ENCODE data around the gene CFAP77. TPM values are rescaled to one million over a fixed set of nuclear protein-coding genes. Genes with fewer than 3 reads are reported as not detected.
"Not testable (repeated sequence)": the region's sequence is repeated elsewhere in the genome, so short reads cannot be mapped to it uniquely, and the experiment has no call there.

CFAP77 gene
- total RNA-seq, 1 experiment from 2014 or later, result not detected

GRCh38 chr9:132547052-132547431 lies 137.0 kb downstream of the CFAP77 start:
- DNase-seq (ENCODE audit: low read depth), result no peak

GRCh38 chr9:132547436-132547835 lies 137.4 kb downstream of the CFAP77 start:
- no peak for DNase-seq (ENCODE audit: low read depth)

GRCh38 chr9:132547976-132548730 lies 138.1 kb downstream of the CFAP77 start:
- peak; percentile 45 for DNase-seq (ENCODE audit: low read depth)

GRCh38 chr9:132548751-132549640 lies 139.0 kb downstream of the CFAP77 start:
- DNase-seq (ENCODE audit: low read depth), result peak; percentile 77

- no peak for DNase-seq (ENCODE audit: low read depth)
Observed at GRCh38 chr9:132551556-132551955, 141.5 kb downstream of the CFAP77 start.

GRCh38 chr9:132552041-132552440 lies 142.0 kb downstream of the CFAP77 start:
- no peak for DNase-seq (ENCODE audit: low read depth)

GRCh38 chr9:132554755-132555154 lies 144.7 kb downstream of the CFAP77 start:
- DNase-seq (ENCODE audit: low read depth), result no peak

GRCh38 chr9:132555528-132555927 lies 145.5 kb downstream of the CFAP77 start:
- no peak for DNase-seq (ENCODE audit: low read depth)

GRCh38 chr9:132556235-132556634 lies 146.2 kb downstream of the CFAP77 start:
- no peak for DNase-seq (ENCODE audit: low read depth)

GRCh38 chr9:132556714-132557113 lies 146.7 kb downstream of the CFAP77 start:
- DNase-seq (ENCODE audit: low read depth), result no peak

GRCh38 chr9:132557159-132557558 lies 147.1 kb downstream of the CFAP77 start:
- DNase-seq (ENCODE audit: low read depth), result no peak

- DNase-seq (ENCODE audit: low read depth), result no peak
Observed at GRCh38 chr9:132559711-132560110, 149.7 kb downstream of the CFAP77 start.

GRCh38 chr9:132560616-132561202 lies 150.7 kb downstream of the CFAP77 start:
- no peak for DNase-seq (ENCODE audit: low read depth)

GRCh38 chr9:132562306-132562573 lies 152.2 kb downstream of the CFAP77 start:
- DNase-seq (ENCODE audit: low read depth), result no peak

GRCh38 chr9:132564526-132564925 lies 154.5 kb downstream of the CFAP77 start:
- DNase-seq (ENCODE audit: low read depth), result no peak

GRCh38 chr9:132568787-132569186 lies 158.8 kb downstream of the CFAP77 start:
- DNase-seq (ENCODE audit: low read depth), result not testable (repeated sequence)

GRCh38 chr9:132571806-132572600 lies 162.0 kb downstream of the CFAP77 start:
- no peak for DNase-seq (ENCODE audit: low read depth)

- DNase-seq (ENCODE audit: low read depth), result peak; percentile 37
Observed at GRCh38 chr9:132572921-132573320, 162.9 kb downstream of the CFAP77 start.

- peak; percentile 89 for DNase-seq (ENCODE audit: low read depth)
Observed at GRCh38 chr9:132575005-132575609, 165.1 kb downstream of the CFAP77 start.

GRCh38 chr9:132575811-132576210 lies 165.8 kb downstream of the CFAP77 start:
- DNase-seq (ENCODE audit: low read depth), result no peak

GRCh38 chr9:132577119-132577518 lies 167.1 kb downstream of the CFAP77 start:
- peak; percentile 29 for DNase-seq (ENCODE audit: low read depth)
